Uterus (tissue), 4 donors: Measurements from ENCODE around the gene HSF5. TPM values are rescaled to one million over a fixed set of nuclear protein-coding genes. Genes with fewer than 3 reads are reported as not detected.

Source experiments
- DNase-seq, 2 donors: peaks; one replicate each; pipeline ENCODE4 v3.0.0-alpha.2; 2019 to 2020
- H3K27ac ChIP-seq, 2 donors: fragments of 200-600 bp; sonication (generic); 1 replicate in 1 of 2; 2 replicates in 1 of 2; pipeline ENCODE4 v1.5.1; 2016 to 2018
- H3K27me3 ChIP-seq, 2 donors: fragments of 200-600 bp; sonication (generic); one replicate each; pipeline ENCODE4 v1.5.1; 2018 to 2019; ENCODE audit warnings: control low read depth in 1 of 2
- H3K36me3 ChIP-seq, 2 donors: fragments of 200-600 bp; sonication (generic); one replicate each; pipeline ENCODE4 v1.5.1; 2019; ENCODE audit warnings: control low read depth in 1 of 2
- H3K4me1 ChIP-seq, 2 donors: fragments of 200-600 bp; sonication (generic); one replicate each; pipeline ENCODE4 v1.5.1; 2018 to 2019; ENCODE audit warnings: control low read depth in 1 of 2
- H3K4me3 ChIP-seq, 2 donors: fragments of 200-600 bp; sonication (generic); 1 replicate in 1 of 2; 2 replicates in 1 of 2; pipeline ENCODE4 v1.5.1; 2018 to 2019; ENCODE audit warnings: mild to moderate bottlenecking in 1 of 2
- H3K9me3 ChIP-seq, 2 donors: fragments of 200-600 bp; sonication (generic); one replicate each; pipeline ENCODE4 v1.5.1; 2019; ENCODE audit warnings: control low read depth in 1 of 2
- CTCF ChIP-seq, 4 experiments: fragments of 200-600 bp in 2 of 4; fragments of 450-650 bp in 2 of 4; sonication (generic) in 2 of 4; IDR thresholded peaks; one replicate each; pipeline ENCODE4 v1.5.1; 2016 to 2019; ENCODE audit warnings: antibody characterized with exemption in 4 of 4, mild to moderate bottlenecking in 2 of 4, moderate library complexity in 1 of 4
- POLR2A ChIP-seq, 2 donors: fragments of 450-650 bp; IDR thresholded peaks; one replicate each; pipeline ENCODE4 v1.6.1; 2016; ENCODE audit warnings: antibody characterized with exemption in 2 of 2, mild to moderate bottlenecking in 1 of 2, moderate library complexity in 1 of 2
- intact Hi-C: fragments of 100-400 bp; cut with DNase I; formaldehyde crosslinking; loops from one replicate; pipeline ENCODE4 v1.15.1; 2023; ENCODE audit warnings: low total_unique reads
- total RNA-seq, 4 donors: library from RNA; depleted of rRNA in 3 of 4; stranded (reverse); fragments of >200 nt in 3 of 4; gene quantifications; one replicate each; pipeline versions ENCODE4 v1.1.0 to v1.2.4, GENCODE V29; 2014 to 2023
- donor health status: DM: yes; HTN: yes; CAD: no.

HSF5 gene
- total RNA-seq, 4 donors from 2014 or later = 0.90 TPM; not detected in 3

- H3K4me3 ChIP-seq = no peak overlapping the region
- DNase-seq = no peak
- no peaks in the 10 kb centered on the region for H3K4me1 ChIP-seq
- H3K27ac ChIP-seq = no peak overlapping the region
- H3K9me3 ChIP-seq = no peaks in the 10 kb centered on the region
- TF ChIP-seq POLR2A (IDR thresholded peaks at IDR 0.05) (no peak), CTCF (IDR thresholded peaks at IDR 0.05) (no peak)
- intact Hi-C loops = no loop called here
- H3K27me3 ChIP-seq = no peaks in the 10 kb centered on the region
- no peaks in the 10 kb centered on the region for H3K36me3 ChIP-seq
Measured at GRCh38 chr17:58455491-58455890, 32.7 kb downstream of the HSF5 start.

- Histone ChIP-seq H3K4me3 (no peak overlapping the region), H3K36me3 (no peaks in the 10 kb centered on the region), H3K27ac (no peak overlapping the region), H3K9me3 (no peaks in the 10 kb centered on the region), H3K4me1 (no peaks in the 10 kb centered on the region), H3K27me3 (no peaks in the 10 kb centered on the region)
- no peak for DNase-seq
- no peak for TF ChIP-seq CTCF (IDR thresholded peaks at IDR 0.05)
- intact Hi-C loops = no loop called here
Measured at GRCh38 chr17:58452738-58453137, 35.5 kb downstream of the HSF5 start.

GRCh38 chr17:58447039-58447975 lies 40.9 kb downstream of the HSF5 start:
- intact Hi-C loops = no loop called here
- no peak for DNase-seq
- Histone ChIP-seq H3K9me3 (no peaks in the 10 kb centered on the region), H3K27me3 (no peaks in the 10 kb centered on the region), H3K27ac (no peak overlapping the region), H3K4me1 (no peaks in the 10 kb centered on the region), H3K4me3 (no peak overlapping the region), H3K36me3 (no peaks in the 10 kb centered on the region)
- TF ChIP-seq CTCF (IDR thresholded peaks at IDR 0.05) (peak in 2 of 4 experiments; percentile 11 to 37), POLR2A (IDR thresholded peaks at IDR 0.05) (no peak)

GRCh38 chr17:58446086-58446485 lies 42.1 kb downstream of the HSF5 start:
- Histone ChIP-seq H3K36me3 (no peaks in the 10 kb centered on the region), H3K27me3 (no peaks in the 10 kb centered on the region), H3K4me1 (no peaks in the 10 kb centered on the region), H3K4me3 (no peak overlapping the region), H3K27ac (no peak overlapping the region), H3K9me3 (no peaks in the 10 kb centered on the region)
- intact Hi-C loops = no loop called here
- TF ChIP-seq POLR2A (IDR thresholded peaks at IDR 0.05) = no peak
- DNase-seq = no peak

GRCh38 chr17:58436805-58437239 lies 51.4 kb downstream of the HSF5 start:
- H3K36me3 ChIP-seq = no peaks in the 10 kb centered on the region
- no peaks in the 10 kb centered on the region for H3K27me3 ChIP-seq
- no peaks in the 10 kb centered on the region for H3K9me3 ChIP-seq
- no peaks in the 10 kb centered on the region for H3K4me1 ChIP-seq
- intact Hi-C loops = no loop called here
- TF ChIP-seq POLR2A (IDR thresholded peaks at IDR 0.05) (no peak), CTCF (IDR thresholded peaks at IDR 0.05) (no peak)
- H3K4me3 ChIP-seq = no peak overlapping the region
- H3K27ac ChIP-seq = no peak overlapping the region
- no peak for DNase-seq
